WTC11 (cell line): ENCODE measurements around the gene MAP7. TPM values are rescaled to one million over a fixed set of nuclear protein-coding genes. Genes with fewer than 3 reads are reported as not detected.

Experiments used
- ATAC-seq: fragments of 200-7000 bp; cut with Tn5 transposase; 2 replicates; pipeline ENCODE4 v1.10.0; 2021; ENCODE audit warnings: mild to moderate bottlenecking, moderate library complexity
- CTCF ChIA-PET: fragments of 300-600 bp; sonication (Branson Sonifier 250); formaldehyde crosslinking; loops from one replicate; lab custom pipeline; 2021; ENCODE audit warnings: antibody characterized with exemption; lab: Charles Lee
- POLR2A ChIA-PET: fragments of 350-600 bp; sonication (Branson Sonifier 250); formaldehyde crosslinking; loops from one replicate; lab custom pipeline; 2021; ENCODE audit warnings: antibody characterized with exemption; lab: Charles Lee
- DNase-seq: peaks from one replicate; pipeline ENCODE4 v3.0.0; 2021; ENCODE audit warnings: low spot score
- H3K27ac Mint-ChIP-seq: 2 replicates; pipeline ENCODE4 v1.8.0; 2021; ENCODE audit warnings: mixed read lengths
- H3K27me3 Mint-ChIP-seq: 2 replicates; pipeline ENCODE4 v1.8.0; 2021; ENCODE audit warnings: low read depth, mild to moderate bottlenecking, moderate library complexity, mixed read lengths
- H3K36me3 Mint-ChIP-seq: 2 replicates; pipeline ENCODE4 v1.8.0; 2021; ENCODE audit warnings: mixed read lengths
- H3K4me1 Mint-ChIP-seq: 2 replicates; pipeline ENCODE4 v1.8.0; 2022; ENCODE audit warnings: mixed read lengths
- H3K4me3 Mint-ChIP-seq: 2 replicates; pipeline ENCODE4 v1.8.0; 2021; ENCODE audit warnings: mild to moderate bottlenecking, moderate library complexity, mixed read lengths
- H3K9me3 Mint-ChIP-seq: 2 replicates; pipeline ENCODE4 v1.8.0; 2021; ENCODE audit warnings: mixed read lengths
- ATF3 ChIP-seq: sonication (generic); formaldehyde crosslinking; conservative IDR thresholded peaks from 2 replicates; pipeline ENCODE4 v1.8.1; 2022; ENCODE audit warnings: mild to moderate bottlenecking, missing genetic modification reagents
- CREM ChIP-seq: sonication (generic); formaldehyde crosslinking; IDR thresholded peaks from 2 replicates; pipeline ENCODE4 v1.8.1; 2022; ENCODE audit warnings: mild to moderate bottlenecking, missing genetic modification reagents, moderate library complexity
- GTF2I ChIP-seq: fragments of 250-450 bp; sonication (Bioruptor Pico); conservative IDR thresholded peaks from 2 replicates; pipeline ENCODE4 v1.4.0; 2021; ENCODE audit warnings: mild to moderate bottlenecking
- HMGA2 ChIP-seq: fragments of 250-450 bp; sonication (Bioruptor Pico); IDR thresholded peaks from 2 replicates; pipeline ENCODE4 v1.4.0; 2021; ENCODE audit warnings: mild to moderate bottlenecking, moderate library complexity
- IRF2 ChIP-seq: sonication (generic); formaldehyde crosslinking; IDR thresholded peaks from 2 replicates; pipeline ENCODE4 v1.8.0; 2022; ENCODE audit warnings: low read depth, missing genetic modification reagents, borderline replicate concordance
- MAX ChIP-seq: sonication (generic); formaldehyde crosslinking; IDR thresholded peaks from 2 replicates; pipeline ENCODE4 v1.8.0; 2022; ENCODE audit warnings: mild to moderate bottlenecking, missing genetic modification reagents
- MXD4 ChIP-seq: fragments of 250-450 bp; sonication (Bioruptor Pico); IDR thresholded peaks from 2 replicates; pipeline ENCODE4 v1.8.0; 2021; ENCODE audit warnings: mild to moderate bottlenecking, moderate library complexity, borderline replicate concordance
- NFATC4 ChIP-seq: fragments of 250-450 bp; sonication (Bioruptor Pico); IDR thresholded peaks from 2 replicates; pipeline ENCODE4 v1.9.0; 2021; ENCODE audit warnings: mild to moderate bottlenecking
- PREB ChIP-seq: sonication (generic); formaldehyde crosslinking; IDR thresholded peaks from 2 replicates; pipeline ENCODE4 v1.8.1; 2022; ENCODE audit warnings: mild to moderate bottlenecking, missing genetic modification reagents, moderate library complexity, borderline replicate concordance
- SOX15 ChIP-seq: fragments of 250-450 bp; sonication (Bioruptor Pico); IDR thresholded peaks from 2 replicates; pipeline ENCODE4 v1.9.0; 2021; ENCODE audit warnings: mild to moderate bottlenecking
- TCF7 ChIP-seq: sonication (generic); formaldehyde crosslinking; IDR thresholded peaks from 2 replicates; pipeline ENCODE4 v1.8.0; 2022; ENCODE audit warnings: mild to moderate bottlenecking, low read depth, missing genetic modification reagents, moderate library complexity
- TEAD4 ChIP-seq: sonication (generic); formaldehyde crosslinking; IDR thresholded peaks from 2 replicates; pipeline ENCODE4 v1.8.0; 2022; ENCODE audit warnings: mild to moderate bottlenecking, missing genetic modification reagents
- ZMAT4 ChIP-seq: fragments of 250-450 bp; sonication (Bioruptor Pico); IDR thresholded peaks from 2 replicates; pipeline ENCODE4 v1.9.0; 2021; ENCODE audit warnings: mild to moderate bottlenecking
- ZNF232 ChIP-seq: sonication (generic); formaldehyde crosslinking; IDR thresholded peaks from 2 replicates; pipeline ENCODE4 v1.8.0; 2022; ENCODE audit warnings: mild to moderate bottlenecking, missing genetic modification reagents
- total RNA-seq: library from RNA; stranded (reverse); gene quantifications from 3 replicates; pipeline ENCODE4 v1.2.3, GENCODE V29; 2021
- TF ChIP-seq, protein P1 (sequence below): sonication (generic); formaldehyde crosslinking; IDR thresholded peaks from 2 replicates; pipeline ENCODE4 v1.8.1; 2022; ENCODE audit warnings: mild to moderate bottlenecking, moderate library complexity, missing genetic modification reagents
- TF ChIP-seq, protein P2 (sequence below): sonication (generic); formaldehyde crosslinking; IDR thresholded peaks from 2 replicates; pipeline ENCODE4 v1.8.1; 2023; ENCODE audit warnings: mild to moderate bottlenecking, missing genetic modification reagents
- TF ChIP-seq, protein P3 (sequence below): fragments of 200-600 bp; IDR thresholded peaks from 2 replicates; pipeline ENCODE4 v1.8.0; 2022; ENCODE audit warnings: antibody characterized with exemption
- TF ChIP-seq, protein P4 (sequence below): fragments of 250-450 bp; sonication (Bioruptor Pico); IDR thresholded peaks from 2 replicates; pipeline ENCODE4 v1.9.0; 2021; ENCODE audit warnings: mild to moderate bottlenecking, borderline replicate concordance
- TF ChIP-seq, protein P5 (sequence below): sonication (generic); formaldehyde crosslinking; IDR thresholded peaks from 2 replicates; pipeline ENCODE4 v1.8.0; 2023; ENCODE audit warnings: missing genetic modification reagents, mild to moderate bottlenecking, borderline replicate concordance
- TF ChIP-seq, protein P6 (sequence below): sonication (generic); formaldehyde crosslinking; IDR thresholded peaks from 2 replicates; pipeline ENCODE4 v1.8.1; 2023; ENCODE audit warnings: mild to moderate bottlenecking, missing genetic modification reagents, moderate library complexity

Gene MAP7
- total RNA-seq, 1 experiment from 2014 or later: 56.6 TPM

DNA sequence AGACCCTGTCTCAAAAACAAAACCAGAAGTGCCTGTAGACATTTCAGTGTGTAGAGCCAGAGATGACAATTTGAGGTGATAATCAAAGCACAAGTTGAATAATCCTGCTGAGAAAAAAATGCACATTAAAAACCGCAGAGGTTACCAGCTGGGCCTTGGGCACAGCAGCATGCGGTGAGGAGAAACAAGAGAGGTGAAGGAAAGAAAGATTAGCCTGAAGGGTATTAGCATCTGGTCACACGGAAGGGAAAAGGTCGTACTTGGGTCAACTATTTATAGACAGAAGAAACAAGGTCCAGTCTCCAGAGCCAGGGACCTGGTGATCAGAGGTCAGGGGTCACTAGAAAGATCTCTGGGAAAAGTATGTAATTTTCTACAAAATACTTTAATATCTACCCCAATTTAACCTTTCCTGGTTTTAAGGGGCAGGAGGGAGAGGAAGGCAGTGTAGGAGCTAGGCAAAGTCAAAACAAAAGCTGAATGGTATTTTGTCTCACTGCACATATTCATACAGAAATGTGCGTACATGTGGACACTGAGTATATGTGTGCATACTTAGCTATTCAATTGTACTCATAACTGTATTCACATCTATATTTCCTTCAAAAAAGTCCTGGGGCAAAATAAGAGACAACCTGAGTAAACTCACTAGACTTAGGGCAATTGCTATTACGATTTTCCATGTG, 10.1 kb downstream of the MAP7 start:
- H3K27ac Mint-ChIP-seq: 0 out of 2 replicates have a peak overlapping the region, but pooled peaks have one; percentile 21
- H3K4me3 Mint-ChIP-seq: no peak overlapping the region
- TF ChIP-seq, protein P1, sequence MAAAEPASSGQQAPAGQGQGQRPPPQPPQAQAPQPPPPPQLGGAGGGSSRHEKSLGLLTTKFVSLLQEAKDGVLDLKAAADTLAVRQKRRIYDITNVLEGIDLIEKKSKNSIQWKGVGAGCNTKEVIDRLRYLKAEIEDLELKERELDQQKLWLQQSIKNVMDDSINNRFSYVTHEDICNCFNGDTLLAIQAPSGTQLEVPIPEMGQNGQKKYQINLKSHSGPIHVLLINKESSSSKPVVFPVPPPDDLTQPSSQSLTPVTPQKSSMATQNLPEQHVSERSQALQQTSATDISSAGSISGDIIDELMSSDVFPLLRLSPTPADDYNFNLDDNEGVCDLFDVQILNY (CRISPR knock-in tag): no peak
- no peak for TF ChIP-seq IRF2 (CRISPR knock-in tag)
- no peak for TF ChIP-seq NFATC4 (CRISPR knock-in tag)
- no peak for TF ChIP-seq GTF2I
- TF ChIP-seq PREB (CRISPR knock-in tag): no peak
- TF ChIP-seq, protein P2, sequence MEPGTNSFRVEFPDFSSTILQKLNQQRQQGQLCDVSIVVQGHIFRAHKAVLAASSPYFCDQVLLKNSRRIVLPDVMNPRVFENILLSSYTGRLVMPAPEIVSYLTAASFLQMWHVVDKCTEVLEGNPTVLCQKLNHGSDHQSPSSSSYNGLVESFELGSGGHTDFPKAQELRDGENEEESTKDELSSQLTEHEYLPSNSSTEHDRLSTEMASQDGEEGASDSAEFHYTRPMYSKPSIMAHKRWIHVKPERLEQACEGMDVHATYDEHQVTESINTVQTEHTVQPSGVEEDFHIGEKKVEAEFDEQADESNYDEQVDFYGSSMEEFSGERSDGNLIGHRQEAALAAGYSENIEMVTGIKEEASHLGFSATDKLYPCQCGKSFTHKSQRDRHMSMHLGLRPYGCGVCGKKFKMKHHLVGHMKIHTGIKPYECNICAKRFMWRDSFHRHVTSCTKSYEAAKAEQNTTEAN: no peak
- no peak for TF ChIP-seq TEAD4 (CRISPR knock-in tag)
- no peak for TF ChIP-seq ATF3 (CRISPR knock-in tag)
- TF ChIP-seq ZMAT4 (CRISPR knock-in tag): no peak
- TF ChIP-seq ZNF232 (CRISPR knock-in tag): no peak
- TF ChIP-seq, protein P3, sequence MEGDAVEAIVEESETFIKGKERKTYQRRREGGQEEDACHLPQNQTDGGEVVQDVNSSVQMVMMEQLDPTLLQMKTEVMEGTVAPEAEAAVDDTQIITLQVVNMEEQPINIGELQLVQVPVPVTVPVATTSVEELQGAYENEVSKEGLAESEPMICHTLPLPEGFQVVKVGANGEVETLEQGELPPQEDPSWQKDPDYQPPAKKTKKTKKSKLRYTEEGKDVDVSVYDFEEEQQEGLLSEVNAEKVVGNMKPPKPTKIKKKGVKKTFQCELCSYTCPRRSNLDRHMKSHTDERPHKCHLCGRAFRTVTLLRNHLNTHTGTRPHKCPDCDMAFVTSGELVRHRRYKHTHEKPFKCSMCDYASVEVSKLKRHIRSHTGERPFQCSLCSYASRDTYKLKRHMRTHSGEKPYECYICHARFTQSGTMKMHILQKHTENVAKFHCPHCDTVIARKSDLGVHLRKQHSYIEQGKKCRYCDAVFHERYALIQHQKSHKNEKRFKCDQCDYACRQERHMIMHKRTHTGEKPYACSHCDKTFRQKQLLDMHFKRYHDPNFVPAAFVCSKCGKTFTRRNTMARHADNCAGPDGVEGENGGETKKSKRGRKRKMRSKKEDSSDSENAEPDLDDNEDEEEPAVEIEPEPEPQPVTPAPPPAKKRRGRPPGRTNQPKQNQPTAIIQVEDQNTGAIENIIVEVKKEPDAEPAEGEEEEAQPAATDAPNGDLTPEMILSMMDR: no peak
- TF ChIP-seq, protein P4, sequence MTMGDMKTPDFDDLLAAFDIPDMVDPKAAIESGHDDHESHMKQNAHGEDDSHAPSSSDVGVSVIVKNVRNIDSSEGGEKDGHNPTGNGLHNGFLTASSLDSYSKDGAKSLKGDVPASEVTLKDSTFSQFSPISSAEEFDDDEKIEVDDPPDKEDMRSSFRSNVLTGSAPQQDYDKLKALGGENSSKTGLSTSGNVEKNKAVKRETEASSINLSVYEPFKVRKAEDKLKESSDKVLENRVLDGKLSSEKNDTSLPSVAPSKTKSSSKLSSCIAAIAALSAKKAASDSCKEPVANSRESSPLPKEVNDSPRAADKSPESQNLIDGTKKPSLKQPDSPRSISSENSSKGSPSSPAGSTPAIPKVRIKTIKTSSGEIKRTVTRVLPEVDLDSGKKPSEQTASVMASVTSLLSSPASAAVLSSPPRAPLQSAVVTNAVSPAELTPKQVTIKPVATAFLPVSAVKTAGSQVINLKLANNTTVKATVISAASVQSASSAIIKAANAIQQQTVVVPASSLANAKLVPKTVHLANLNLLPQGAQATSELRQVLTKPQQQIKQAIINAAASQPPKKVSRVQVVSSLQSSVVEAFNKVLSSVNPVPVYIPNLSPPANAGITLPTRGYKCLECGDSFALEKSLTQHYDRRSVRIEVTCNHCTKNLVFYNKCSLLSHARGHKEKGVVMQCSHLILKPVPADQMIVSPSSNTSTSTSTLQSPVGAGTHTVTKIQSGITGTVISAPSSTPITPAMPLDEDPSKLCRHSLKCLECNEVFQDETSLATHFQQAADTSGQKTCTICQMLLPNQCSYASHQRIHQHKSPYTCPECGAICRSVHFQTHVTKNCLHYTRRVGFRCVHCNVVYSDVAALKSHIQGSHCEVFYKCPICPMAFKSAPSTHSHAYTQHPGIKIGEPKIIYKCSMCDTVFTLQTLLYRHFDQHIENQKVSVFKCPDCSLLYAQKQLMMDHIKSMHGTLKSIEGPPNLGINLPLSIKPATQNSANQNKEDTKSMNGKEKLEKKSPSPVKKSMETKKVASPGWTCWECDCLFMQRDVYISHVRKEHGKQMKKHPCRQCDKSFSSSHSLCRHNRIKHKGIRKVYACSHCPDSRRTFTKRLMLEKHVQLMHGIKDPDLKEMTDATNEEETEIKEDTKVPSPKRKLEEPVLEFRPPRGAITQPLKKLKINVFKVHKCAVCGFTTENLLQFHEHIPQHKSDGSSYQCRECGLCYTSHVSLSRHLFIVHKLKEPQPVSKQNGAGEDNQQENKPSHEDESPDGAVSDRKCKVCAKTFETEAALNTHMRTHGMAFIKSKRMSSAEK (CRISPR knock-in tag): no peak
- TF ChIP-seq TCF7: no peak
- no peak for TF ChIP-seq MAX (CRISPR knock-in tag)
- no peak for TF ChIP-seq HMGA2 (CRISPR knock-in tag)
- TF ChIP-seq, protein P5, sequence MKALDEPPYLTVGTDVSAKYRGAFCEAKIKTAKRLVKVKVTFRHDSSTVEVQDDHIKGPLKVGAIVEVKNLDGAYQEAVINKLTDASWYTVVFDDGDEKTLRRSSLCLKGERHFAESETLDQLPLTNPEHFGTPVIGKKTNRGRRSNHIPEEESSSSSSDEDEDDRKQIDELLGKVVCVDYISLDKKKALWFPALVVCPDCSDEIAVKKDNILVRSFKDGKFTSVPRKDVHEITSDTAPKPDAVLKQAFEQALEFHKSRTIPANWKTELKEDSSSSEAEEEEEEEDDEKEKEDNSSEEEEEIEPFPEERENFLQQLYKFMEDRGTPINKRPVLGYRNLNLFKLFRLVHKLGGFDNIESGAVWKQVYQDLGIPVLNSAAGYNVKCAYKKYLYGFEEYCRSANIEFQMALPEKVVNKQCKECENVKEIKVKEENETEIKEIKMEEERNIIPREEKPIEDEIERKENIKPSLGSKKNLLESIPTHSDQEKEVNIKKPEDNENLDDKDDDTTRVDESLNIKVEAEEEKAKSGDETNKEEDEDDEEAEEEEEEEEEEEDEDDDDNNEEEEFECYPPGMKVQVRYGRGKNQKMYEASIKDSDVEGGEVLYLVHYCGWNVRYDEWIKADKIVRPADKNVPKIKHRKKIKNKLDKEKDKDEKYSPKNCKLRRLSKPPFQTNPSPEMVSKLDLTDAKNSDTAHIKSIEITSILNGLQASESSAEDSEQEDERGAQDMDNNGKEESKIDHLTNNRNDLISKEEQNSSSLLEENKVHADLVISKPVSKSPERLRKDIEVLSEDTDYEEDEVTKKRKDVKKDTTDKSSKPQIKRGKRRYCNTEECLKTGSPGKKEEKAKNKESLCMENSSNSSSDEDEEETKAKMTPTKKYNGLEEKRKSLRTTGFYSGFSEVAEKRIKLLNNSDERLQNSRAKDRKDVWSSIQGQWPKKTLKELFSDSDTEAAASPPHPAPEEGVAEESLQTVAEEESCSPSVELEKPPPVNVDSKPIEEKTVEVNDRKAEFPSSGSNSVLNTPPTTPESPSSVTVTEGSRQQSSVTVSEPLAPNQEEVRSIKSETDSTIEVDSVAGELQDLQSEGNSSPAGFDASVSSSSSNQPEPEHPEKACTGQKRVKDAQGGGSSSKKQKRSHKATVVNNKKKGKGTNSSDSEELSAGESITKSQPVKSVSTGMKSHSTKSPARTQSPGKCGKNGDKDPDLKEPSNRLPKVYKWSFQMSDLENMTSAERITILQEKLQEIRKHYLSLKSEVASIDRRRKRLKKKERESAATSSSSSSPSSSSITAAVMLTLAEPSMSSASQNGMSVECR: no peak
- TF ChIP-seq, protein P6, sequence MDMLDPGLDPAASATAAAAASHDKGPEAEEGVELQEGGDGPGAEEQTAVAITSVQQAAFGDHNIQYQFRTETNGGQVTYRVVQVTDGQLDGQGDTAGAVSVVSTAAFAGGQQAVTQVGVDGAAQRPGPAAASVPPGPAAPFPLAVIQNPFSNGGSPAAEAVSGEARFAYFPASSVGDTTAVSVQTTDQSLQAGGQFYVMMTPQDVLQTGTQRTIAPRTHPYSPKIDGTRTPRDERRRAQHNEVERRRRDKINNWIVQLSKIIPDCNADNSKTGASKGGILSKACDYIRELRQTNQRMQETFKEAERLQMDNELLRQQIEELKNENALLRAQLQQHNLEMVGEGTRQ: no peak
- TF ChIP-seq CREM (CRISPR knock-in tag): no peak
- TF ChIP-seq MXD4: no peak
- no peak for TF ChIP-seq SOX15 (CRISPR knock-in tag)
- peaks cover 65% of the 10 kb centered on the region for H3K4me1 Mint-ChIP-seq
- peaks cover 9% of the 10 kb centered on the region for H3K36me3 Mint-ChIP-seq
- H3K27me3 Mint-ChIP-seq: no peaks in the 10 kb centered on the region
- DNase-seq (no peak), ATAC-seq (no peak)
- ChIA-PET POLR2A (no interaction called here), CTCF (interaction anchor here (0.6 to 4.3 kb wide), 3 partner anchors 10 to 1883 kb away, joined by 5 to 24 read pairs (median 7); partner anchors contain the start of gene MAP7)
- H3K9me3 Mint-ChIP-seq: peaks cover 7% of the 10 kb centered on the region
